Adrenal gland (tissue), 5 donors: ENCODE measurements around the gene RICTOR.

ENCODE experiments used
- CTCF ChIP-seq, 6 experiments: fragments of 450-650 bp in 4 of 6; fragments of 200-600 bp in 2 of 6; sonication (generic) in 1 of 6; IDR thresholded peaks; 1 replicate in 5 of 6; 2 replicates in 1 of 6; pipeline versions ENCODE4 v1.5.1 to v1.8.0; 2016 to 2021; ENCODE audit warnings: antibody characterized with exemption in 6 of 6, mild to moderate bottlenecking in 2 of 6, moderate library complexity in 1 of 6
- POLR2A ChIP-seq, 2 donors: fragments of 450-650 bp; IDR thresholded peaks; one replicate each; pipeline ENCODE4 v1.6.1; 2017; ENCODE audit warnings: antibody characterized with exemption in 2 of 2, mild to moderate bottlenecking in 2 of 2, moderate library complexity in 1 of 2
- donor health status: DM: no; HTN: no; CAD: no.

- TF ChIP-seq CTCF (IDR thresholded peaks at IDR 0.05) (no peak), POLR2A (IDR thresholded peaks at IDR 0.05) (no peak)
These were observed 96.2 kb downstream of the RICTOR start for GRCh38 chr5:38978036-38978435.
